Measurements from ENCODE around the gene EWSR1.

EWSR1 gene

GRCh38 chr22:29316141-29316828, 48.2 kb downstream of the EWSR1 start:
- TF ChIP-seq POLR2AphosphoS5 (IDR thresholded peaks at IDR 0.05; ENCODE audit: low read depth), result no peak
- TF ChIP-seq GABPA (IDR thresholded peaks at IDR 0.05; ENCODE audit: low read depth), result no peak
- TF ChIP-seq CTCF (IDR thresholded peaks at IDR 0.05; ENCODE audit: insufficient read depth, low read length), result no peak
- TF ChIP-seq SPI1 (IDR thresholded peaks at IDR 0.05; ENCODE audit: borderline replicate concordance, low read depth), result no peak
- TF ChIP-seq REST (IDR thresholded peaks at IDR 0.05; ENCODE audit: insufficient replicate concordance, low read depth), result no peak
- no peak for DNase-seq (ENCODE audit: low read depth in 1 of 2, low spot score in 1 of 2)
- H3K27ac ChIP-seq (replicated peaks), result no peak overlapping the region
- no peak overlapping the region for H3K4me3 ChIP-seq (replicated peaks; ENCODE audit: insufficient read depth, low read length)
- peaks cover 40% of the 10 kb centered on the region for H3K27me3 ChIP-seq (ENCODE audit: insufficient read depth, poor library complexity, severe bottlenecking)

- DNase-seq (ENCODE audit: low read depth in 1 of 2, low spot score in 1 of 2), result no peak
- H3K27me3 ChIP-seq (ENCODE audit: insufficient read depth, poor library complexity, severe bottlenecking), result peaks cover 28% of the 10 kb centered on the region
- H3K27ac ChIP-seq (replicated peaks), result no peak overlapping the region
- no peak overlapping the region for H3K4me3 ChIP-seq (replicated peaks; ENCODE audit: insufficient read depth, low read length)
- TF ChIP-seq GABPA (IDR thresholded peaks at IDR 0.05; ENCODE audit: low read depth), result no peak
- no peak for TF ChIP-seq REST (IDR thresholded peaks at IDR 0.05; ENCODE audit: insufficient replicate concordance, low read depth)
- no peak for TF ChIP-seq POLR2AphosphoS5 (IDR thresholded peaks at IDR 0.05; ENCODE audit: low read depth)
- TF ChIP-seq SPI1 (IDR thresholded peaks at IDR 0.05; ENCODE audit: borderline replicate concordance, low read depth), result no peak
- TF ChIP-seq CTCF (IDR thresholded peaks at IDR 0.05; ENCODE audit: insufficient read depth, low read length), result no peak
These were observed 49.9 kb downstream of the EWSR1 start for GRCh38 chr22:29317827-29318454.

- Histone ChIP-seq H3K4me3 (replicated peaks; ENCODE audit: insufficient read depth, low read length) (no peak overlapping the region), H3K27ac (replicated peaks) (no peak overlapping the region), H3K27me3 (ENCODE audit: insufficient read depth, poor library complexity, severe bottlenecking) (peaks cover 19% of the 10 kb centered on the region)
- no peak for TF ChIP-seq POLR2AphosphoS5 (IDR thresholded peaks at IDR 0.05; ENCODE audit: low read depth)
- no peak for TF ChIP-seq GABPA (IDR thresholded peaks at IDR 0.05; ENCODE audit: low read depth)
- no peak for TF ChIP-seq REST (IDR thresholded peaks at IDR 0.05; ENCODE audit: insufficient replicate concordance, low read depth)
- no peak for TF ChIP-seq CTCF (IDR thresholded peaks at IDR 0.05; ENCODE audit: insufficient read depth, low read length)
- TF ChIP-seq SPI1 (IDR thresholded peaks at IDR 0.05; ENCODE audit: borderline replicate concordance, low read depth), result no peak
- no peak for DNase-seq (ENCODE audit: low read depth in 1 of 2, low spot score in 1 of 2)
These were observed 51.0 kb downstream of the EWSR1 start for GRCh38 chr22:29319072-29319471.

Measured in HL-60 (cell line).